GM19467 (cell line): ENCODE results near the gene ABCC1.
"Not testable (repeated sequence)": the region's sequence is repeated elsewhere in the genome, so short reads cannot be mapped to it uniquely, and the experiment has no call there.

ENCODE experiments used
- ATAC-seq: cut with Tn5 transposase; IDR thresholded peaks from one replicate; pipeline ENCODE4 v1.9.1; 2021; ENCODE audit warnings: mild to moderate bottlenecking, moderate library complexity; ENCODE audit not compliant: unreplicated experiment

Gene ABCC1

GRCh38 chr16:16153000-16153399, 203.6 kb downstream of the ABCC1 start:
- ATAC-seq: not testable (repeated sequence)

- no peak for ATAC-seq
Measured at GRCh38 chr16:16154281-16154951, 205.0 kb downstream of the ABCC1 start.

GRCh38 chr16:16155234-16155633, 205.8 kb downstream of the ABCC1 start:
- no peak for ATAC-seq

- no peak for ATAC-seq
Measured at GRCh38 chr16:16157166-16157565, 207.8 kb downstream of the ABCC1 start.

- no peak for ATAC-seq
Measured at GRCh38 chr16:16158082-16158658, 208.8 kb downstream of the ABCC1 start.

- no peak for ATAC-seq
Measured at GRCh38 chr16:16158741-16159374, 209.4 kb downstream of the ABCC1 start.

GRCh38 chr16:16159662-16160061, 210.2 kb downstream of the ABCC1 start:
- no peak for ATAC-seq

- ATAC-seq: no peak
Measured at GRCh38 chr16:16161319-16161718, 211.9 kb downstream of the ABCC1 start.

- not testable (repeated sequence) for ATAC-seq
Measured at GRCh38 chr16:16161840-16162239, 212.4 kb downstream of the ABCC1 start.

- ATAC-seq: no peak
Measured at GRCh38 chr16:16162591-16162990, 213.2 kb downstream of the ABCC1 start.

- ATAC-seq: no peak
Measured at GRCh38 chr16:16163109-16163508, 213.7 kb downstream of the ABCC1 start.

GRCh38 chr16:16163571-16163970, 214.2 kb downstream of the ABCC1 start:
- ATAC-seq: no peak

- no peak for ATAC-seq
Measured at GRCh38 chr16:16164243-16164642, 214.8 kb downstream of the ABCC1 start.

GRCh38 chr16:16166085-16166484, 216.7 kb downstream of the ABCC1 start:
- ATAC-seq: no peak

GRCh38 chr16:16166949-16167348, 217.5 kb downstream of the ABCC1 start:
- ATAC-seq: no peak

- no peak for ATAC-seq
Measured at GRCh38 chr16:16167927-16168326, 218.5 kb downstream of the ABCC1 start.

- no peak for ATAC-seq
Measured at GRCh38 chr16:16168431-16168830, 219.0 kb downstream of the ABCC1 start.

GRCh38 chr16:16169615-16170014, 220.2 kb downstream of the ABCC1 start:
- ATAC-seq: no peak

GRCh38 chr16:16171332-16171919, 222.0 kb downstream of the ABCC1 start:
- no peak for ATAC-seq

GRCh38 chr16:16172991-16173390, 223.6 kb downstream of the ABCC1 start:
- ATAC-seq: no peak

- no peak for ATAC-seq
Measured at GRCh38 chr16:16175296-16175695, 225.9 kb downstream of the ABCC1 start.

- no peak for ATAC-seq
Measured at GRCh38 chr16:16176328-16176727, 226.9 kb downstream of the ABCC1 start.
